CD4-positive, alpha-beta T cell treated with Interleukin-4 for 4 hours (primary cell): ENCODE data around the gene BARX1.
"Not testable (repeated sequence)": the region's sequence is repeated elsewhere in the genome, so short reads cannot be mapped to it uniquely, and the experiment has no call there.

Experiments used
- DNase-seq: peaks from one replicate; pipeline ENCODE4 v3.0.0-alpha.2; 2020

The BARX1 gene

GRCh38 chr9:93950619-93951601 is 4.2 kb downstream of the BARX1 start:
- no peak for DNase-seq

- DNase-seq, result no peak
Observed at GRCh38 chr9:93949694-93950449, 5.3 kb downstream of the BARX1 start.

- DNase-seq, result no peak
Observed at GRCh38 chr9:93949073-93949693, 6.0 kb downstream of the BARX1 start.

- DNase-seq, result no peak
Observed at GRCh38 chr9:93948441-93949072, 6.6 kb downstream of the BARX1 start.

GRCh38 chr9:93947409-93948070 is 7.6 kb downstream of the BARX1 start:
- no peak for DNase-seq

GRCh38 chr9:93946338-93946712 is 8.8 kb downstream of the BARX1 start:
- no peak for DNase-seq

- DNase-seq, result no peak
Observed at GRCh38 chr9:93945400-93946337, 9.5 kb downstream of the BARX1 start.

- no peak for DNase-seq
Observed at GRCh38 chr9:93944011-93944410, 11.1 kb downstream of the BARX1 start.

GRCh38 chr9:93942161-93942560 is 13.0 kb downstream of the BARX1 start:
- DNase-seq, result no peak

- DNase-seq, result no peak
Observed at GRCh38 chr9:93941493-93941892, 13.7 kb downstream of the BARX1 start.

- DNase-seq, result no peak
Observed at GRCh38 chr9:93940951-93941350, 14.2 kb downstream of the BARX1 start.

GRCh38 chr9:93939589-93939988 is 15.6 kb downstream of the BARX1 start:
- not testable (repeated sequence) for DNase-seq

GRCh38 chr9:93937193-93937592 is 18.0 kb downstream of the BARX1 start:
- no peak for DNase-seq

GRCh38 chr9:93931905-93932304 is 23.2 kb downstream of the BARX1 start:
- no peak for DNase-seq

GRCh38 chr9:93930070-93930469 is 25.1 kb downstream of the BARX1 start:
- DNase-seq, result no peak

GRCh38 chr9:93929231-93929630 is 25.9 kb downstream of the BARX1 start:
- no peak for DNase-seq

- DNase-seq, result no peak
Observed at GRCh38 chr9:93922535-93922934, 32.6 kb downstream of the BARX1 start.

- no peak for DNase-seq
Observed at GRCh38 chr9:93920131-93920800, 34.9 kb downstream of the BARX1 start.

- no peak for DNase-seq
Observed at GRCh38 chr9:93918061-93918460, 37.1 kb downstream of the BARX1 start.

GRCh38 chr9:93917121-93917853 is 37.9 kb downstream of the BARX1 start:
- DNase-seq, result no peak
